ENCODE data around the gene LTV1. TPM values are rescaled to one million over a fixed set of nuclear protein-coding genes. Genes with fewer than 3 reads are reported as not detected.
"Not testable (repeated sequence)": the region's sequence is repeated elsewhere in the genome, so short reads cannot be mapped to it uniquely, and the experiment has no call there.

The LTV1 gene
- polyA plus RNA-seq, 1 experiment, result 10.2 TPM

- CTCF ChIA-PET, result interaction anchor here (1.6 to 2.0 kb wide), 2 partner anchors 170 to 268 kb away, joined by 4 to 7 read pairs; no protein-coding TSS in a partner anchor
- H3K4me3 ChIP-seq (ENCODE audit: low read depth, low read length), result peak overlapping the region; percentile 78
- DNase-seq (ENCODE audit: low read depth), result no peak
- TF ChIP-seq CTCF (IDR thresholded peaks at IDR 0.05; ENCODE audit: insufficient read depth, low read depth, low read length), result no peak
- H3K27me3 ChIP-seq (ENCODE audit: control insufficient read depth, insufficient read depth, low read length), result no peaks in the 10 kb centered on the region
- peaks cover 16% of the 10 kb centered on the region for H3K36me3 ChIP-seq (ENCODE audit: control insufficient read depth, insufficient read depth, low read length)
- POLR2A ChIA-PET, result no interaction called here
Measured at GRCh38 chr6:143843677-143843999, 500 bp downstream of the LTV1 start.

- peak overlapping the region; percentile 78 for H3K4me3 ChIP-seq (ENCODE audit: low read depth, low read length)
- ChIA-PET CTCF (interaction anchor here (1.6 to 2.0 kb wide), 2 partner anchors 169 to 269 kb away, joined by 4 to 7 read pairs; no protein-coding TSS in a partner anchor), POLR2A (no interaction called here)
- no peak for DNase-seq (ENCODE audit: low read depth)
- TF ChIP-seq CTCF (IDR thresholded peaks at IDR 0.05; ENCODE audit: insufficient read depth, low read depth, low read length), result no peak
- peaks cover 17% of the 10 kb centered on the region for H3K36me3 ChIP-seq (ENCODE audit: control insufficient read depth, insufficient read depth, low read length)
- H3K27me3 ChIP-seq (ENCODE audit: control insufficient read depth, insufficient read depth, low read length), result no peaks in the 10 kb centered on the region
Measured at GRCh38 chr6:143844006-143844405, 868 bp downstream of the LTV1 start.

- Histone ChIP-seq H3K36me3 (ENCODE audit: control insufficient read depth, insufficient read depth, low read length) (peaks cover 17% of the 10 kb centered on the region), H3K27me3 (ENCODE audit: control insufficient read depth, insufficient read depth, low read length) (no peaks in the 10 kb centered on the region), H3K4me3 (ENCODE audit: low read depth, low read length) (no peak overlapping the region)
- TF ChIP-seq CTCF (IDR thresholded peaks at IDR 0.05; ENCODE audit: insufficient read depth, low read depth, low read length), result no peak
- CTCF ChIA-PET, result interaction anchor here (1.6 kb wide), 1 partner anchor 269 kb away, joined by 5 read pairs; no protein-coding TSS in a partner anchor
- DNase-seq (ENCODE audit: low read depth), result no peak
- POLR2A ChIA-PET, result no interaction called here
Measured at GRCh38 chr6:143845033-143845432, 1.9 kb downstream of the LTV1 start.

- H3K27me3 ChIP-seq (ENCODE audit: control insufficient read depth, insufficient read depth, low read length); H3K4me3 ChIP-seq (ENCODE audit: low read depth, low read length); POLR2A ChIA-PET; DNase-seq (ENCODE audit: low read depth); CTCF ChIA-PET: not testable (repeated sequence)
- H3K36me3 ChIP-seq (ENCODE audit: control insufficient read depth, insufficient read depth, low read length), result peaks cover 11% of the 10 kb centered on the region
Measured at GRCh38 chr6:143851706-143852105, 8.6 kb downstream of the LTV1 start.

- POLR2A ChIA-PET; H3K4me3 ChIP-seq (ENCODE audit: low read depth, low read length); DNase-seq (ENCODE audit: low read depth); CTCF ChIA-PET; H3K36me3 ChIP-seq (ENCODE audit: control insufficient read depth, insufficient read depth, low read length); H3K27me3 ChIP-seq (ENCODE audit: control insufficient read depth, insufficient read depth, low read length): not testable (repeated sequence)
Measured at GRCh38 chr6:143855057-143855456, 11.9 kb downstream of the LTV1 start.

GRCh38 chr6:143856762-143857161 lies 13.6 kb downstream of the LTV1 start:
- DNase-seq (ENCODE audit: low read depth); CTCF ChIA-PET; H3K36me3 ChIP-seq (ENCODE audit: control insufficient read depth, insufficient read depth, low read length); H3K4me3 ChIP-seq (ENCODE audit: low read depth, low read length); H3K27me3 ChIP-seq (ENCODE audit: control insufficient read depth, insufficient read depth, low read length); POLR2A ChIA-PET: not testable (repeated sequence)

GRCh38 chr6:143857651-143858050 lies 14.5 kb downstream of the LTV1 start:
- Histone ChIP-seq H3K36me3 (ENCODE audit: control insufficient read depth, insufficient read depth, low read length) (peaks cover 5% of the 10 kb centered on the region), H3K27me3 (ENCODE audit: control insufficient read depth, insufficient read depth, low read length) (no peaks in the 10 kb centered on the region), H3K4me3 (ENCODE audit: low read depth, low read length) (no peak overlapping the region)
- CTCF ChIA-PET, result interaction anchor here (0.6 kb wide), 1 partner anchor 42 kb away, joined by 4 read pairs; no protein-coding TSS in a partner anchor
- no peak for TF ChIP-seq CTCF (IDR thresholded peaks at IDR 0.05; ENCODE audit: insufficient read depth, low read depth, low read length)
- DNase-seq (ENCODE audit: low read depth), result no peak
- POLR2A ChIA-PET, result interaction anchor here (0.6 kb wide), 1 partner anchor 151 kb away, joined by 4 read pairs; the partner anchor contains the start of gene PLAGL1

All from BJ (cell line).